SIG-M5 treated with dmso at 0.1 percent for 504 hours (cell line): Measurements from ENCODE around the gene SMURF1.

Experiments
- DNase-seq: peaks from one replicate; lab custom pipeline; 2025; ENCODE audit not compliant: unreplicated experiment; lab: John Stamatoyannopoulos, UW

Gene SMURF1

DNA sequence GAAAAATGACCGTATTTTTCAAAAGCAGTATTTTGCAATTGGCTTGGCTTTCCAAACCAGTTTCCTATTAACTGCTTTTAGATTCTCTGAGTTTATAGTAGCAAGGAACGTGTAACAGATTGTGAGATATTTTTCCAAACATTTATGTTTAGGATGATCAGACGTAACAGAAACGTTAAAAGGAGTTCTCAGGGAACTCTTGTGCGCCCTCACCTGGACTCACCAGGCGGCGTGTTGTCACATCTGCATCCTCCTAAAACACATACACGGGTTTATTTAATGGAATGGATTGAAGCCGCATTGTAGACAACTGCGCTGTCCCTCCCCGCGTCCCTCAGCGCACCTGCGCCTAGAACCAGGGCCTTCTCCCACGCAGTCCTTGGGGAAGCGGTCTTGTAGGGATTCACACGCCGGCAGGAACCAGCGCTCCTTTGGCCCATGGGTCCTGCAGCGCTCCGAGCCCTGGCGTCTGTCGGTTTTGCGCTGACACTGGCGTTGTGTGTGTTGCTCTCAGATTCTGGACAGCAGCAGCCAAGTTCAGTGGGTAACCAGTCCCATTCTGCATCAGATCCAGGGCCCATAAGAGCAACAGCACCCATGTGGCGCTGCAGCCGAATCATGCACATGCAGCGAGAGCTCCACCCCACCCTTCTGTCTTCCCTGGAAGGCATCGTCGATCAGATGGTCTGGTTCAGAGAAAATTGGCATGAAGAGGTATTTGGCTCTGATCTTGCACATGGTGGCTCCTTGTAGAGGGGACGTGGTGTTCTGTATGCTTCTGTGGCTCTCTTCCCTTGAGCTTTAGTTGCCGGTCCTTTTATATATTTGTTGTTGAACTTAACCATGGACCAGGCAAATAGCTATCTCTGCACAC, 150.6 kb downstream of the SMURF1 start:
- no peak for DNase-seq

DNA sequence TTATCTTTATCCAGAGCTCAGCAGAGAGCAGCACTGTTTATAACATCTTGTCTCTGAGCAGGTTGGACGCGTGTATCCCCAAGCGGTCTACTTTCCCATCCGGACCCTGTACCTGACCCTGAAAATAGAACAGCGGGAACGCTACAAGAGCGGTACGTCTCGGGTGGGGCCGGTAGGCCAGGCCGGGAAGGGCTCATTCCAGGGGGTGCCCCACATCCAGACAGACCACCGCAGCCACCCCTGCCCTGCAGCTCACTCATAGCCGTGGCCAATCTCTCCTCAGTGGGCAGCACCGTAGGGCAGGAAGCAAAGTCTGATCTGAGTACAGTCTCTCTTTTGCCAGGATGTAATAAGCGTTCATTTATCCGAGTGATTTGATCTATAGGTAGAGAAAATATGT, 151.8 kb downstream of the SMURF1 start:
- DNase-seq = no peak

DNA sequence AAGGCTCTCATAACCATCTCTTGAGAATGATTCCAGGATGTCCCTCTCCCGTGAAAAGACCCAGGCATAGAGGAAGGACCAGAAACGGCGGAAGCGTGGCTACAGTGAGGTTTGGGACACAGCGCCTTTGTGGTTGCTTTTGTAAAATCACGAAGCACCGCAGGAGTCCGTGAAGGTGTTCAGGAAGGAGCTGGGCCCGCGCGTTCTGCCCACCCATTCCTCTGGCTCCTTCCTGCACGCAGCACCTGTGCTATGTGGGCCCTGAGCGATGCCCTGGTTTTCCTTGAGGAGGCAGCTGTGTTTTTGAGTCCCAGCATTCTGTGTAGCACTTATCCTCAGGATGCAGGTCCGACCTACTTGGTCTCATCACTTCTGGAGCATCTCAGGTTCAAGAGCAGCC, 152.8 kb downstream of the SMURF1 start:
- DNase-seq = no peak

DNA sequence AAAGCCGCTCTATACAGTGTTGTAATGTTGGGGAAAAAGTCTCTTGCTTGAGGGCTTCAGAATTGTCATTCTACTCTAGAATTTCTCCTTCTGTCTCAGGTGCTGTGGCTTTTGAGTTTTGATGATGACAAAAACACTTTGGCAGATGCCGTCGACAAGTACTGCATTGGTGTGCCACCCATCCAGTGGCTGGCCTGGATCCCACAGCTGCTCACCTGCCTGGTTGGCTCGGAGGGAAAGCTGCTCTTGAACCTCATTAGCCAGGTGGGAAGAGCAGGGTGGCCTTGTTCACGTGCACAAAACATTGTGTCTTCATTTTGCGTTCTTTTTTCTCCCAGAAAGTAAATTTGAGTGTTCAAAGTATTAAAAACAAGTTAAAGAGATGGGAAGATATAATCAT, 153.6 kb downstream of the SMURF1 start:
- no peak for DNase-seq

DNA sequence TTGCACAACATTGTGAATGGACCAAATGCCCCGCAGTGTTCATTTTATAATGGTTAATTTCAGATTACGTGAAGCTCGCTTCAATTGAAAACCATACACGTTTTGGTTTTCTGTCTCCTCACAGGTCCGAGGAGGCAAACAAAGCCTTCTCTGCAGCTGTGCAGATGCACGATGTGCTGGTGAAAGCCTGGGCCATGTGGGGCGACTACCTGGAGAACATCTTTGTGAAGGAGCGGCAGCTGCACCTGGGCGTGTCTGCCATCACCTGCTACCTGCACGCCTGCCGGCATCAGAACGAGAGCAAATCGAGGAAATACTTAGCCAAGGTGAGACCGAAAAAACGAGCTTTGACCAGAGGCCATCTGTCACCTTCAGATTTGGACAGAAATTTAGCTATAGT, 155.3 kb downstream of the SMURF1 start:
- no peak for DNase-seq

DNA sequence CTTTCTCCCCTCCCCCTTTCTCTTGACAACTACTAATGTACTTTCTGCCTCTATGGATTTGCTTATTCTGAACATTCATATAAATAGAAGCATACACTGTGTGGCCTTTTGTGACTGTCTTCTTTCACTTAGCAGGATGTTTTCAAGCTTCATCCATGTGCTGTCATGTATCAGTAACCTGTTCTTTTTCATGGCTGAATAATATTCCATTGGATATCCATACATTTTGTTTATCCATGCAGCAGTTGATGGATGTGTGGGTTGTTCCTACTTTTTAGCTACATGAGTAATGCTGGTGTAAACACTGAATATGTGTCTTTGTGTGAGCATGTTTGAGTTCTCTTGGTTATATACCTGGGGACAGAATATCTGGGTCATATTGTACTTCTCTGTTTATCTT, 158.0 kb downstream of the SMURF1 start:
- DNase-seq = no peak

DNA sequence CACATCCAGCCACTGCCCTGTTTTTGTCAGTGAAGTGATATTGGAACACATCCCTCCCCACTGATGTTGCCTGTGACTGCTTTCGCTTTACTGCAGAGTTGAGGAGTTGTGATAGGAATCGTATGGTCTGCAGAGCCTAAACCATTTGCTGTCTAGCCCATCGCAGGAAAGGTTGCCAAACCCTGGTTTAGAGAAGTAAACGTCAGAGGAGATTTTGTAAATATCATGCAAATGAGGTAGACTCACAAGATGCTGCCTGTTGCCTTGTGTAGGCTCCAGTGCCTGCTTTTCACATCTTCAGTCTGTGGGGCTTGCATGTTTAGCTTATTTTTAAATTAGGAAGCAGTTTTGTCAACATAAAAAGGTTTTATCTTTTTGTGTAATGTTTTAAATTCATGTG, 158.5 kb downstream of the SMURF1 start:
- no peak for DNase-seq

DNA sequence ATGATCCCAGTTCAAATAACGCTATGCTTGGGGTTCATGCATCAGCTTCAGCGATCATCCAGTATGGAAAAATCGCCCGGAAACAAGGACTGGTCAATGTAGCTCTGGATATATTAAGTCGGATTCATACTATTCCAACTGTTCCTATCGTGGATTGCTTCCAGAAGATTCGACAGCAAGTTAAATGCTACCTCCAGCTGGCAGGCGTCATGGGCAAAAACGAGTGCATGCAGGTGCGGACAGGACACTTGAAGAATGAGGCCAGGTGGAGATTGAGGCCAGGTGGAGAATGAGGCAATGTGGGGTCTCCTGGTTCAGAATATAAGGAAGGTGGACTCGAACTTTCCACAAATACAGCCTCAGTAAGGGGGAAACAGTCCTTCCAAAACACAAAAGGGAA, 159.8 kb downstream of the SMURF1 start:
- DNase-seq = no peak

DNA sequence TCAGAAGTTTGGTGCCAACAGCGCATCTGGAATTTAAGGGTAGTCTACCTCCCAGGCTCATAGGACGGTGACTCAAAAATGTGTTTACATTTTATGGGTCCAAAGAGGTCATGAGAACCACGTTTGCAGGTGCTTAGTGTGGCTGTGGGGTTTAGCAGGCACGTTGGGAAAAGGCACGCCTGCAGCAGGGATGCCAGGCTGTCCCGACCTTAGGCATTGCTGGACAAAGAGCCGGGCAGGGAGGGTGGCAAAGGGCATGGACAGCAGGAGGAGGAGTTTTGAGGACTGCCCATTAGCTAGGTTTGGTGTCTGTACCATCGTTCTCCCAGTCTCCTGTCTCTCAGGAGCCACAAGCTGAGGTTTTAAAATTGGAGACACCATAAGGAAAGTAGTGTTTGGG, 161.2 kb downstream of the SMURF1 start:
- DNase-seq = no peak

DNA sequence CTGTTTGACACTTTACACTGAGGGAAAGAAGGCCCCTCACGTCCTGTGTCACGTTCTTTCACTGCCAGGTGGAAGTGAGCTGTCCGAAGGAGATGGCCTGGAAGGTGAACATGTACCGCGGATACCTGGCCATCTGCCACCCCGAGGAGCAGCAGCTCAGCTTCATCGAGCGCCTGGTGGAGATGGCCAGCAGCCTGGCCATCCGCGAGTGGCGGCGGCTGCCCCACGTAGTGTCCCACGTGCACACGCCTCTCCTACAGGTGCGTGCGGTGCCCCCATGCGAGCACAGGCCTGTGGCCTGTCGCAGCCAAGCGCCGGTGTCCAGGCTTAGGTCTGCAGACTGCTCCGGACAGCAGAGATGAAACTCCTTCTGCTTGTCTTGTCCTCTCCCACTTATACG, 162.2 kb downstream of the SMURF1 start:
- DNase-seq = no peak

DNA sequence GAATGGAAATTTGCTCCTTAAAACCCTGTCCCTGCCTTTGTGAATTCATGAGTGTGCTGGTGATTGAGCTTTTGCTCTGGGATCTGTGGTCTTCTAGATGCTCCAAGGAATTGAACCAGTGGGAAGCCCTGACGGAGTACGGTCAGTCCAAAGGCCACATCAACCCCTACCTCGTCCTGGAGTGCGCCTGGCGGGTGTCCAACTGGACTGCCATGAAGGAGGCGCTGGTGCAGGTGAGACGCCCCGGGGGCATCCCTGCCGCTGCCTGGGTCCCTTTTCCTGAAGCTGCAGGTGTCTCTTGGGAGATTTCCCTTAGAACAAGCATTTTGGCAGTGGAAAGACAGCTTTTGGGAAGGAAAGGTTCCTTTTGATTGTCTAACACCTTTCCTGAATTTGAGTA, 165.2 kb downstream of the SMURF1 start:
- no peak for DNase-seq
